ENCODE measurements around the gene CD44.
A peak's percentile ranks its signal among the peaks of the same experiment; 100 is the strongest.

CD44 gene

GRCh38 chr11:35237860-35238715 is 99.1 kb downstream of the CD44 start:
- H3K9me3 ChIP-seq (ENCODE audit: insufficient read depth, low read depth, low read length), result no peaks in the 10 kb centered on the region
- peaks cover 5% of the 10 kb centered on the region; the same call in 1 of the 2 replicates for H3K4me1 ChIP-seq (ENCODE audit: insufficient read depth, low read length)
- H3K36me3 ChIP-seq (ENCODE audit: insufficient read depth, low read depth, low read length), result no peaks in the 10 kb centered on the region
- H3K27ac ChIP-seq (ENCODE audit: low read length), result no peak overlapping the region
- peak overlapping the region; percentile 53; the same call in 1 of the 2 replicates for H3K4me3 ChIP-seq (ENCODE audit: low read length)
- H3K9ac ChIP-seq (ENCODE audit: low read depth, low read length), result no peak overlapping the region
- H3K27me3 ChIP-seq (ENCODE audit: insufficient read depth, low read length), result no peaks in the 10 kb centered on the region

DNA sequence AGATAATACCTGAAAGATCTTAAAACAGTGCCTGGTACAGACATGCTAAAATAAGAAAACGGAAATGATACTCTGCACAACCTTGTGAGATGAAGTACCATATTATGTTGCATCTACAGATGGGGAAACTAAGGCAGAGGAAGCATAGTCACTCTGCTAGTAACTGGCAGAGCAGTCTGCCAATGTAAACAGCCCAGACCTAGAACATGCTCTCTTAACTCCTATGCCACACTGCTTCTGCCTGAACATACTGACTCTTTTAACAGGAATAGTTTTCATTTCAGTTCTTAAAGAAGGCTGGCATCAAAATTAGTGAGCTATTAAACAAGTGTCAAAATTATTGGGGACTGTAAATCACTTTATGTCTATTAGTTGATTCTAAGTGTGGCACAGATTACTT is 99.9 kb downstream of the CD44 start:
- peaks cover 5% of the 10 kb centered on the region; the same call in 1 of the 2 replicates for H3K4me1 ChIP-seq (ENCODE audit: insufficient read depth, low read length)
- H3K36me3 ChIP-seq (ENCODE audit: insufficient read depth, low read depth, low read length), result no peaks in the 10 kb centered on the region
- no peaks in the 10 kb centered on the region for H3K27me3 ChIP-seq (ENCODE audit: insufficient read depth, low read length)
- H3K27ac ChIP-seq (ENCODE audit: low read length), result no peak overlapping the region
- H3K4me3 ChIP-seq (ENCODE audit: low read length), result no peak overlapping the region
- H3K9me3 ChIP-seq (ENCODE audit: insufficient read depth, low read depth, low read length), result no peaks in the 10 kb centered on the region
- no peak overlapping the region for H3K9ac ChIP-seq (ENCODE audit: low read depth, low read length)

DNA sequence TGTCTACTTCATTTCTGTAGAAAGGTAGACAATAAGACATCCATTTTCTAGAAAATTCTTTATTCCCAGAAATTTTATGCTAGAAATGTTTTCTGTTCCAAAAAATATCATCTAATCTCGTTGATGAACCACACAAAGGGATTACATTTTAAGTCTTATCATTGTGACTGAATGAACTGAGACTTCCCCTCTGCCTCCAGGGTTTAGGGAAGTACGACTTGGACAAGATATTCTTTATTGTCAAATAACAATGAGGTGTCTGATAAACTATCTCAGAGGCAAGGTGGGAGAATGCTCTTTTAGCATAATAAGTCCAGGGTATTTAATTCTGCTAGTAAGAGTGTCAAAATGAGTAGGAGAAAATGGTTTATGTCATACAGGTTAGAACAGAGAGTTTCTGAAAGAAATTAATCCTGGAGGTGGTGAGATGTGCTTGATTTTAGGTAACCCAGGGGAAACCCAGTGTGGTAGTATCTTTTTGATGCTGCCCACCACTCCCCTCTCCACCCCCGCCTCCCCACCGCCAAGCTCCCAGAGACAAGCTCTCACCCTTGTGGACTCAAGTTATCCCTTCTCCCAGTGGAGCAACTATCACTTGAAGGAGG is 100.6 kb downstream of the CD44 start:
- Histone ChIP-seq H3K36me3 (ENCODE audit: insufficient read depth, low read depth, low read length) (no peaks in the 10 kb centered on the region), H3K9me3 (ENCODE audit: insufficient read depth, low read depth, low read length) (no peaks in the 10 kb centered on the region), H3K27me3 (ENCODE audit: insufficient read depth, low read length) (no peaks in the 10 kb centered on the region), H3K9ac (ENCODE audit: low read depth, low read length) (no peak overlapping the region), H3K4me1 (ENCODE audit: insufficient read depth, low read length) (peaks cover 5% of the 10 kb centered on the region; the same call in 1 of the 2 replicates), H3K27ac (ENCODE audit: low read length) (no peak overlapping the region), H3K4me3 (ENCODE audit: low read length) (no peak overlapping the region)

DNA sequence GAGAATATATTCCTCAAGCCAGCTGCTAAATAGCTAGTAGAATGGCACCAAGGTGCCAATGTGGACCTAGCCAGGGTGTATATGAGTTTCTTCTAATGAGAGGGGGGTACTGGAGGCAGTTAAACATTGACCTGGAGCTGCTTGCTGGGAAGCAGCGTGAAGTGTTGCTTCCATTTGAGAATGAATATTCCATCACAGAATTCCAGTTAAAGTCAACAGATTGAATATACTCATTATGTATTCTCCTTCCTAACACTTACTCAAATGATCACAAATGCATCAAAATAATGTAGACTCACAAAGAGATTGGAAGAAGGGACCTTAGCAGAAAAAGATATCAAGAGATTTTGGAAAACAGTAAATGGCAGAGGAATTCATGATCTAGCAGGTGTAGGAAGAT is 102.1 kb downstream of the CD44 start:
- Histone ChIP-seq H3K4me1 (ENCODE audit: insufficient read depth, low read length) (peaks cover 5% of the 10 kb centered on the region; the same call in 1 of the 2 replicates), H3K27me3 (ENCODE audit: insufficient read depth, low read length) (no peaks in the 10 kb centered on the region), H3K4me3 (ENCODE audit: low read length) (no peak overlapping the region), H3K36me3 (ENCODE audit: insufficient read depth, low read depth, low read length) (no peaks in the 10 kb centered on the region), H3K9me3 (ENCODE audit: insufficient read depth, low read depth, low read length) (no peaks in the 10 kb centered on the region), H3K9ac (ENCODE audit: low read depth, low read length) (no peak overlapping the region), H3K27ac (ENCODE audit: low read length) (no peak overlapping the region)

DNA sequence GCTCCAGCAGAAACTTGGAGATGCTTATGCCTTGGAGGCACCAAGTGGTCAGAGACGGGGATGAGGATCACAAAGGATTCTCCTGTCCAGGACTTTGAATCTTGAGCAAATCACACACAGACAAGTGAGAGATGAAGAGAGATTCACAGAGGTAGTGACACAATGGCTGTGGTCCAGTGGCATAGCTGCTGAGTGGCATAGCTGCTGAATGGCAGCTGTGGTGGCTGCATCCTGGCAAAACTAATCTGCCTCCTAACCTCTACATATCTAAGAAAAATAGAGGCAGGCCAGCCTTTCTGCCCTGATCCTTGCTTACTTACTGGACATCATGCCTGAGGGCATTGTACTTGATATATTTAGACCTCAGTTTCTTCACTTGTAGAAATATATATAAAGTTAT is 102.6 kb downstream of the CD44 start:
- Histone ChIP-seq H3K4me1 (ENCODE audit: insufficient read depth, low read length) (peaks cover 5% of the 10 kb centered on the region; the same call in 1 of the 2 replicates), H3K9ac (ENCODE audit: low read depth, low read length) (no peak overlapping the region), H3K36me3 (ENCODE audit: insufficient read depth, low read depth, low read length) (no peaks in the 10 kb centered on the region), H3K27me3 (ENCODE audit: insufficient read depth, low read length) (no peaks in the 10 kb centered on the region), H3K4me3 (ENCODE audit: low read length) (no peak overlapping the region), H3K27ac (ENCODE audit: low read length) (no peak overlapping the region), H3K9me3 (ENCODE audit: insufficient read depth, low read depth, low read length) (no peaks in the 10 kb centered on the region)

DNA sequence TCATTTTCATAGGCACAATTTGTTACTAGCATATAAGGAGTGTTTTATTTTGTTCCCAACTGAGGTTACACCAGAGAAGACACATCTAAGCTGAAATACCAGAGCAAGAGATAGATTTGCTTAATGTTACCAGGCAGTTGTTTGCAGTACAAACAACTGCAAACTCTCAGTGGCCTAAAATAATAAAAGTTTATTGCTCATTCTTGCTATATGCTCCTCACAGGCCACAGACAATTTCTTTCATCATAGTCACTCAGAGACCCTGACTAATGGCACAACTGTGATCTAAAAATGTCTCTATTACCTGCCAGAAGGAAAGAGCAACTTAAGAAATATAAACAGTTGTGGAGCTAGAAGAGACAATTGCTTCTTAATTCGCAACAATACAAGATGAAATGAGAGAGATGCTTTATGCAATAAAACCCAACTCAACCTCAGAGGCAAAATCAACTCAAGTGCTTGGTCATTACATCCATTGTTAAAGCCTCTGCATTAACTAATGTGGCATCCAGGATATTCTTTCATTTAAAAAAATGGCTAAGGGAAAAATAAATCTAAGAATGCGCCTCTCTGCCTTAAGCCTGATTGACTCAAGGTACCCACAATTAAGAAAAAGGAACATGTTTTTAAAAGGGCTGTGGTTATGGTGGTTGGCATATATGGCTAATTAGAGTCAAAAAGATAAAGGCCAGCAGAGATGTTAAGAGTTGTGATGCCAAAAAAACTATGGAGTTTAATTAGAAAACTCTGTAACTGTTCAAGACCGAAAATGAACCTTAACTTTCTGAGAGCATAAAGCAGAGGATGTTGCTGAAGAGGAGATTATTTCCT is 103.7 kb downstream of the CD44 start:
- H3K36me3 ChIP-seq (ENCODE audit: insufficient read depth, low read depth, low read length), result no peaks in the 10 kb centered on the region
- H3K9me3 ChIP-seq (ENCODE audit: insufficient read depth, low read depth, low read length), result no peaks in the 10 kb centered on the region
- H3K27me3 ChIP-seq (ENCODE audit: insufficient read depth, low read length), result no peaks in the 10 kb centered on the region
- H3K4me3 ChIP-seq (ENCODE audit: low read length), result no peak overlapping the region
- peaks cover 3% of the 10 kb centered on the region; the same call in 1 of the 2 replicates for H3K4me1 ChIP-seq (ENCODE audit: insufficient read depth, low read length)
- no peak overlapping the region for H3K9ac ChIP-seq (ENCODE audit: low read depth, low read length)
- H3K27ac ChIP-seq (ENCODE audit: low read length), result no peak overlapping the region

- H3K4me3 ChIP-seq (ENCODE audit: low read length), result no peak overlapping the region
- H3K27ac ChIP-seq (ENCODE audit: low read length), result no peak overlapping the region
- H3K4me1 ChIP-seq (ENCODE audit: insufficient read depth, low read length), result no peaks in the 10 kb centered on the region
- H3K27me3 ChIP-seq (ENCODE audit: insufficient read depth, low read length), result no peaks in the 10 kb centered on the region
- H3K36me3 ChIP-seq (ENCODE audit: insufficient read depth, low read depth, low read length), result no peaks in the 10 kb centered on the region
- no peaks in the 10 kb centered on the region for H3K9me3 ChIP-seq (ENCODE audit: insufficient read depth, low read depth, low read length)
- no peak overlapping the region for H3K9ac ChIP-seq (ENCODE audit: low read depth, low read length)
Observed at GRCh38 chr11:35243774-35244173, 104.8 kb downstream of the CD44 start.

GRCh38 chr11:35245056-35245455 is 106.1 kb downstream of the CD44 start:
- no peaks in the 10 kb centered on the region for H3K9me3 ChIP-seq (ENCODE audit: insufficient read depth, low read depth, low read length)
- H3K4me3 ChIP-seq (ENCODE audit: low read length), result no peak overlapping the region
- no peak overlapping the region for H3K27ac ChIP-seq (ENCODE audit: low read length)
- H3K9ac ChIP-seq (ENCODE audit: low read depth, low read length), result no peak overlapping the region
- no peaks in the 10 kb centered on the region for H3K36me3 ChIP-seq (ENCODE audit: insufficient read depth, low read depth, low read length)
- no peaks in the 10 kb centered on the region for H3K4me1 ChIP-seq (ENCODE audit: insufficient read depth, low read length)
- H3K27me3 ChIP-seq (ENCODE audit: insufficient read depth, low read length), result no peaks in the 10 kb centered on the region

DNA sequence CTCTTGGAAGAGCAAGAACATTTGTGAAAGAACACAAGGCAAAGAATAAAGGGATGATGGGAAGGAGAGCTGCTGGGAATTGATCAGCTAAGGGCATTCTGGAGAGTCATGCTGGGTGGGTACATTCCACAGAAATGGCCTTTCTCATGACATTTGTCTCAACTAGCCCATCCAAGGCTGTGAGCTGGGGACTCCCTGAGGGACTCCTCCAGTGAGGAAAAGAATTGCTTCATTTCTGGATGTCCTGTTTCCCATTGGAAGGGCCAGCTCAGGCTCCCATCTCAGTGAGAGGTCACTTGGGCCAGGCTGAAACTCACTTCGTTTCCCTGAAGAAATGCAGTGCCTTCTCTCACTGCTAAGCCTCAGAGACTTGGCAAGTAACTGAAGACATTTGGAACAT is 106.8 kb downstream of the CD44 start:
- no peaks in the 10 kb centered on the region for H3K36me3 ChIP-seq (ENCODE audit: insufficient read depth, low read depth, low read length)
- no peaks in the 10 kb centered on the region for H3K4me1 ChIP-seq (ENCODE audit: insufficient read depth, low read length)
- H3K27me3 ChIP-seq (ENCODE audit: insufficient read depth, low read length), result no peaks in the 10 kb centered on the region
- H3K4me3 ChIP-seq (ENCODE audit: low read length), result no peak overlapping the region
- no peaks in the 10 kb centered on the region for H3K9me3 ChIP-seq (ENCODE audit: insufficient read depth, low read depth, low read length)
- H3K27ac ChIP-seq (ENCODE audit: low read length), result no peak overlapping the region
- H3K9ac ChIP-seq (ENCODE audit: low read depth, low read length), result no peak overlapping the region

GRCh38 chr11:35246745-35247144 is 107.8 kb downstream of the CD44 start:
- Histone ChIP-seq H3K9ac (ENCODE audit: low read depth, low read length) (no peak overlapping the region), H3K27ac (ENCODE audit: low read length) (no peak overlapping the region), H3K9me3 (ENCODE audit: insufficient read depth, low read depth, low read length) (no peaks in the 10 kb centered on the region)

GRCh38 chr11:35247428-35247827 is 108.5 kb downstream of the CD44 start:
- Histone ChIP-seq H3K9me3 (ENCODE audit: insufficient read depth, low read depth, low read length) (no peaks in the 10 kb centered on the region), H3K27ac (ENCODE audit: low read length) (no peak overlapping the region), H3K4me1 (ENCODE audit: insufficient read depth, low read length) (no peaks in the 10 kb centered on the region), H3K27me3 (ENCODE audit: insufficient read depth, low read length) (no peaks in the 10 kb centered on the region), H3K4me3 (ENCODE audit: low read length) (no peak overlapping the region), H3K36me3 (ENCODE audit: insufficient read depth, low read depth, low read length) (no peaks in the 10 kb centered on the region), H3K9ac (ENCODE audit: low read depth, low read length) (no peak overlapping the region)

More at GRCh38 chr11:35246745-35247144, 107.8 kb downstream of the CD44 start:
- no peaks in the 10 kb centered on the region for H3K4me1 ChIP-seq (ENCODE audit: insufficient read depth, low read length)
- no peaks in the 10 kb centered on the region for H3K36me3 ChIP-seq (ENCODE audit: insufficient read depth, low read depth, low read length)
- no peak overlapping the region for H3K4me3 ChIP-seq (ENCODE audit: low read length)
- no peaks in the 10 kb centered on the region for H3K27me3 ChIP-seq (ENCODE audit: insufficient read depth, low read length)

Measured in iPS-20b (cell line).